ENCODE data around the gene SNX30.

Gene SNX30

GRCh38 chr9:112752334-112753125, 2.0 kb downstream of the SNX30 start:
- no peak for DNase-seq

GRCh38 chr9:112753725-112754124, 3.2 kb downstream of the SNX30 start:
- peak; percentile 38 to 52 for DNase-seq

- peak; percentile 42 to 50 for DNase-seq
These were observed 4.0 kb downstream of the SNX30 start for GRCh38 chr9:112754578-112754977.

DNA sequence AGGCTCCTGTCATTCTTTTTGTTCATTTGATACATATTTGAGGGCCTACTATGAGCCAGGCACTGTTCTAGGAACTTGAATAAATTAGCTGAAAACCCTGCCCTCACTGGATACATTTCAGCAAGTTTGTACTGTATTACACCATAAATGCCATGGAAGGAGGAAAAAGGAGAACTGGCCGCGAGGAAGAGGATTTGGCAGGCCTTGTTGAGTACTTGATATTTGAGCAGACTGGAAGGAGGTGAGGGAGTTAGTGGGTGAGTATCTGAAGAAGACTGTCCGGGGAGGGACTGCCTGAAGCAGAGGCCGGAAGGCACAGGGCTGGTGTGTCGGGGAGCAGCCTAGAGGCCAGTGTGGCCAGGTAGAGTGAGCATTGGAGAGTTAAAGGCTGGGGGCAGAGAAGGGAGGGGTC, 4.5 kb downstream of the SNX30 start:
- no peak for DNase-seq

DNA sequence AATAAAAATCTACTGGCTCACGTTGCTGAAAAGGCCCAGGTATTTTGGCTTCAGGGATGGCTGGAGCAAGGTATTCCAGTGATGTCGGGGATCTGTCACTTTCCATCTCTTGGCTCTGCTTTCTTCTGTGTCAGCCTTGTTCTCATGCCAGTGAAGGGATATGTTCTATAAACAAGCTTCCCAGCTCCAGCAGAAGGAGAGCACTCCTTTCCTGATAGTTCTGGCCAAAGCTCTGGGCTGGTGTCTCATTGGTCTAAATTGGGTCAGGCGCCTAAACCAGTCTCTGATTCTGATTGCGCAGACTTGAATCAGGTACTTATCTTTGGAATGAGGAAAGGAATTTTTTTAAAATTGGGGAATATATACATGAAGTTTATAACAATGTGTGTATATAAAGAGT, 5.1 kb downstream of the SNX30 start:
- no peak for DNase-seq

DNA sequence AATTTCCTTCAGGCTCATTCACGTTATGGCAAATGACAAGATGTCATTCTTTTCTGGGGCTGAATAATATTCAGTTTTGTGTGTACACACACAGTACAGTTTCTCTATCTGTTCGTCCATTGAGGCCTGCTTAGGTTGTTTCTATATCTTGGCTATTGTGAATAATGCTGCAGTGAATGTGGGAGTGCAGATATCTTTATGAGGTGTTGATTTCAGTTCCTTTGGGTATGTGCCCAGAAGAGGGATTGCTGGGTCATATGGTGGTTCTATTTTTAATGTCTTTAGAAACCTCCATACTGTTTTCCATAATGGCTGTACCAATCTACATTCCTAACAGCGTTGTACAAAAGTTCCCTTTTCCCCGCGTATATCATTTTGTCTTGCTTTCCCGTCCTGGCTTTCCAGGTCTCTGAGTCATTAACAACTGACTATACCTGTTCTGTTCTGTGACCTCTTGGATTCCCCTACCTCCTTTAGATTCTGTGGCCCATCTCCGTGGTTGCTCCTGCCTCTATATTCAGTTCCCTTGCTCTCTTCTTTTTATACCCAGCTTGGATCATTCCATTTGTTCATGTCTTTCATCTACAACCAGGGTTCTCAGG, 6.8 kb downstream of the SNX30 start:
- no peak for DNase-seq

DNA sequence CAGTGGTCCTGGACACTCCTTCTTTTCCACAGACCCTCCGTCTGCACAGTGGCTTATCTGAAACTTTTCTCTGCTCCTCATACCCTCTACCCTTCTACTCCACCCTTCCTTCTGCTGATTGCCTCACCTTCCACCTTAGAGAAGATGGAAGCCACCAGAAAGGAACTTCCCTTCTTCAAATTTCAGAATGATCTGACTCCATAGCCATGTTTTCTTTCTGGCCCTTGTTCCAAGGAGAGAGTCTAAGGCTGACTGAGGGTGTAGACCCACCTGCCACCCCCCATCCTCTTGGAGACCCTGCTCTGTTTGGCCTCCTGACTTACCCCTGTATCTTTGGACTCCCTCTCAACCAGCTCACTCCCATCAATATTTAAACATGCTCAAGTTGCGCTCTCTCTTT, 7.4 kb downstream of the SNX30 start:
- no peak for DNase-seq

GRCh38 chr9:112760821-112761220, 10.3 kb downstream of the SNX30 start:
- DNase-seq: no peak

DNA sequence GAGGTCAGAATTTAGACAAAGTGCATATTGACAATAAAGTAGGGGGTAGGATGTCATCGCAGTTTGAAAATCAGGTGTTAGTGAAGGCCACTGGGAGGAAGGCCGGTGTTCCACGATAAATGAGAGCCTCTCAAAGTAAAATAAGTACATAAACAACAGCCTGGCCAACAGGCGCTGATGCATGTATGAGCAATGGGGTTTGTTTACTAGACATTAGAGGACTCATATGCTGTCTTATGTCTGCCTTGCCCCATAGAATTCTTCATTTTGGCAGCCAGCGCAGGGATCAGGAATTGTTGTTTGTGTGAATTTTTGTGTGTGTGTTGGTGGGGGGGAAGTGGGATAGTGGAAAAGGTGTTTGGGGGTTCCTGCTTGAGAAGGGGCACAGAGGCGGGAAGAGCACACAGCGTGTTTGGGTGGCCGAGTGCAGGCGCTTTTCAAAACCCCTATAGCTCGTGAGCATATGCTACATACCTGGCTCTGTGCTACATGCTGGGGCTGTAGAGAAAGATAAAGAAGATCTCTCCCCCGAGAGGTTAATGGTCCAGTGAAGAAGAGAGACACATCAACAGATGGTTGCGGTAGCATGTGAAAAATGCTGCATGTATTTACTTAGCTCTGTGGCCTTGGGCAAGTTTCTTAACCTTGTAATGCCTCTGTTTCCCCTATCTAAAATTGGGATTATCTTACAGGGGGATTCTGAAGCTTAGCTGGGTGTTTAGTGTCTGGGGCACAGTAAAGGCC, 11.5 kb downstream of the SNX30 start:
- no peak for DNase-seq

- DNase-seq: no peak
These were observed 12.4 kb downstream of the SNX30 start for GRCh38 chr9:112762726-112763518.

DNA sequence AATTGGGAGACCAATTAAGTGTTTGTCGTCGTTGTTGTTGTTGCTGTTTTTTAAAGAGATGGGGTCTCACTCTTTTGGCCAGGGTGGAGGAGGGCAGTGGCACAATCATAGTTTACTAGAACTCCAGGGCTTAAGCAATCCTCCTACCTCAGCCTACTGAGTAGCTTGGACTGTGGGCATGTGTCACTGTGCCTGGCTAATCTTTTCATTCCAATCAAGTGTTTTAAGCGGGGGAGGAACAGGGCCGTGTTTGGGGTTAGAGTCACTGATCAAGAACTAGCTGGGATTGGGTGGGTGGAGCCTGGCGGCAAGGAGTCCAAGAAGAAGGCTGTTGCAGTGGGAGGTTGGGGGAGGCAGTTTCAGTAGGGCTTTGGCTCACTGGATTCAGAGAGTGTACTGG, 13.8 kb downstream of the SNX30 start:
- no peak for DNase-seq

- DNase-seq: no peak
These were observed 14.3 kb downstream of the SNX30 start for GRCh38 chr9:112764837-112765236.

DNA sequence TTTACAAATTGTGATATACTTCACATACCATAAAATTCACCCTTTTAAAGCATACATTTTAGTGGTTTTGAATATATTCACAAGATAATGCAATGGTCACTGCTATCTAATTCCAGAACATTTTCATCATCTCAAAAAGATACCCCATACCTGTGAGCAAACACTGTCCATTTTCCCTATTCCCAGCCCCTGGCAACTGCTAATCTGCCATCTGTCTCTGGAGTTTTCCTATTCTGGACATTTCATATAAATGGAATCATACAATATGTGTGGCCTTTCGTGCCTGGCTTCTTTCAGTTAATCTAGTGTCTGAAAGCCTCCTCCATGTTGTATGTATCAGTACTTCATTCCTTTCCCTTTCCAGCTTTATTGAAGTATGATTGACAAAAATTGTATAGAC, 14.7 kb downstream of the SNX30 start:
- DNase-seq: no peak

- DNase-seq: no peak
These were observed 21.0 kb downstream of the SNX30 start for GRCh38 chr9:112771359-112772214.

- no peak for DNase-seq
These were observed 21.6 kb downstream of the SNX30 start for GRCh38 chr9:112772215-112772509.

GRCh38 chr9:112772551-112772950, 22.0 kb downstream of the SNX30 start:
- no peak for DNase-seq

GRCh38 chr9:112774006-112774996, 23.7 kb downstream of the SNX30 start:
- DNase-seq: no peak

- peak in 1 of 2 experiments; percentile 42 for DNase-seq
These were observed 27.4 kb downstream of the SNX30 start for GRCh38 chr9:112777914-112778313.

DNA sequence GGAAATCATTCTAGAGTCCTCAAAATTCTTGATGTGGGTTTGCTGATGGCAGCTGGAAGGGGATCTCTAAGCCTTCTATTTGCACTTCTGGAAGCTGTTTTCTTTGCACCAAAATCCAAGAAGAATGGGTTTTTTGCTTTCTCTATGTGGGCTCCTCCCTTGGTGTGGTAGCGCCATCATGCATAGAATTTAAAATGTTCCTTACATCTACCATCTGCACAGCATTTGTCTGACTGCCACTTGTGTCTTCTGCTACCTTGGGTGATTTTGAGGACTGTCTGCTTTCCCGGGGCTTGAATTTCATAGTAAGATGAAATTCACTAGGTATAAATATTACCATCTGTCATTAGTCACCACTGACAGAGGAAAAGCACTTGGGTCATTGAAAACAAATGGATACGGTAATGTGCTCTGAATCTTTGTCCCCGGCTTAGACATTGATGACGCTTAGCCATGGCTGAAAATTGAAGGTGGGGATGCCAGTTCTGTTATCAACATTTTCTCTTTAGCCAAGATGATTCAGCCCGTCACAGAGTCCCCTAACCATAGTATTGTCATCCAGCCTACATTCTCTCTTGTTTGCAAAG, 30.0 kb downstream of the SNX30 start:
- DNase-seq: no peak

GRCh38 chr9:112782218-112782617, 31.7 kb downstream of the SNX30 start:
- DNase-seq: no peak

DNA sequence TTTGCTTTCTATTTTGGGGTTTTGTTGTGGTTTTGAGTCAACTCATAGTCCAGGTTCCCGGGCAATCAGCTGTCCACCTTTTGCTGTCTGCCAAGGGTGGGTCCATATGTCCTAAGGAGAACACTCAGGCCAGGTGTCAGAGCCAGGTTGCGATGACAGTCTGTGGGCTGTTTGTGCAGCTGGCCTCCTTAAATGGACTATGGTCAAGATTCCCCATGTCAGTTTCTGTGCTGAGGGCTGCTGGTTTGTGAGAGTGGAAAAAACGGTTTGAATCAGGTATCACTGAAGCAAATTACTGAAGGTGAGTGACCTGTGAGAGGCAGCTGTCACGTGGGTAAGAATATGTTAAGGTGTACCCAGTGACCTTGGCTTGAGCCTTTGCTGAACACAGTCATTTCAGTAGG, 33.0 kb downstream of the SNX30 start:
- DNase-seq: no peak
